Stimulated activated effector memory CD8-positive, alpha-beta T cell treated with anti-CD3 and anti-CD28 coated beads, Interleukin-12 subunit alpha, Interleukin-12 subunit beta, amount 100 ng/mL, for 72 hours (primary cell): Measurements from ENCODE around the gene SUPT3H.
"Not testable (repeated sequence)": the region's sequence is repeated elsewhere in the genome, so short reads cannot be mapped to it uniquely, and the experiment has no call there.

Source experiments
- ATAC-seq: fragments of 150-1000 bp; cut with Tn5 transposase; 2 replicates; pipeline ENCODE4 v1.10.0; 2021
- DNase-seq, 2 donors: peaks; one replicate each; pipeline ENCODE4 v3.0.0; 2021 to 2022; ENCODE audit warnings: low spot score in 2 of 2
- H3K27ac Mint-ChIP-seq: one replicate; pipeline ENCODE4 v1.8.0; 2022; ENCODE audit warnings: mild to moderate bottlenecking, mixed read lengths
- H3K36me3 Mint-ChIP-seq: one replicate; pipeline ENCODE4 v1.8.0; 2022; ENCODE audit warnings: mild to moderate bottlenecking, mixed read lengths
- H3K4me1 Mint-ChIP-seq: one replicate; pipeline ENCODE4 v1.8.0; 2022; ENCODE audit warnings: mixed read lengths
- H3K4me3 Mint-ChIP-seq: one replicate; pipeline ENCODE4 v1.8.0; 2022; ENCODE audit warnings: mild to moderate bottlenecking, mixed read lengths
- H3K9me3 Mint-ChIP-seq: one replicate; pipeline ENCODE4 v1.8.0; 2022; ENCODE audit warnings: mixed read lengths

SUPT3H gene

GRCh38 chr6:45201484-45201883 lies 176.2 kb downstream of the SUPT3H start:
- no peak overlapping the region for H3K27ac Mint-ChIP-seq
- ATAC-seq: no peak
- DNase-seq: no peak
- peaks cover 4% of the 10 kb centered on the region for H3K4me1 Mint-ChIP-seq
- H3K4me3 Mint-ChIP-seq: no peak overlapping the region
- H3K36me3 Mint-ChIP-seq: no peaks in the 10 kb centered on the region
- H3K9me3 Mint-ChIP-seq: no peaks in the 10 kb centered on the region

DNA sequence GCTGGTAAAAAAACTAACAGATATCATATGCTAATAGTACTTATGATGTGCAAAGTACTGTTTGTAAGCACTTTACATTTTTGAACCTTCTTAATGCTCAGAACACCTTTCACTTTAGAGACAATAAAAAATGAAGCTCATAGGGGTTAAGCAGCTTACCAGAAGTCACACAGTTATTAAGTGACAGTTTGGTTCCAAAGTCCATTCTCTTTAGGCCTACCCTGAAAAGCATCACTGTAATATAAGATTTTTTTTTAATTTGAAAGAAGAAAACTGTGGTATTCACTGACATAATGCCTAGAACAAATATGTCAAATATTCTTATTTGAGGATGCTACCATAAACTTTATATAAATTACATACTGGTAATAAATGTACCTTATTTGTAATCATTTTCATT lies 177.2 kb downstream of the SUPT3H start:
- DNase-seq (no peak), ATAC-seq (no peak)
- Mint-ChIP-seq H3K27ac (no peak overlapping the region), H3K9me3 (no peaks in the 10 kb centered on the region), H3K4me1 (no peaks in the 10 kb centered on the region), H3K4me3 (no peak overlapping the region), H3K36me3 (no peaks in the 10 kb centered on the region)

DNA sequence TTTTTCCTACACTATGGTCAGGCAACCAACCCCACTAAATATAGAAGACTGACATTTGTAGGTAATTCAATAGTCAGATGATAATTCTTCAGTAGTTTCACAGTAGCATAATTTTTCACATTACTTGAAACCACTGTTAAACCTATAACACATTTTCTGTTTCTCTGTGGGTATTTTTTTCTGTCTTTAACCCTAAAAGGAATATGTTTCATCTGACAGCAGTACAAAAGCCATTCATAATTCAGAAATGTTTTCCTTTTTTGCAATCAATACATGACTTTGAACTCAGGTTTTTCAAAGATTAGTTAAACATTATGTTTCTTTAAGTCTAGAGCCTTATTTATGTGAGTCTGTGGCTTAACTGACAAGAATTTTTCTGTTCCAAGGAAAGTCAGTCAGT lies 178.2 kb downstream of the SUPT3H start:
- no peak overlapping the region for H3K4me3 Mint-ChIP-seq
- H3K36me3 Mint-ChIP-seq: no peaks in the 10 kb centered on the region
- H3K27ac Mint-ChIP-seq: no peak overlapping the region
- ATAC-seq (no peak), DNase-seq (no peak)
- no peaks in the 10 kb centered on the region for H3K9me3 Mint-ChIP-seq
- H3K4me1 Mint-ChIP-seq: no peaks in the 10 kb centered on the region

GRCh38 chr6:45196121-45196520 lies 181.6 kb downstream of the SUPT3H start:
- ATAC-seq: no peak
- Mint-ChIP-seq H3K9me3 (no peaks in the 10 kb centered on the region), H3K4me1 (no peaks in the 10 kb centered on the region), H3K27ac (no peak overlapping the region), H3K4me3 (no peak overlapping the region), H3K36me3 (no peaks in the 10 kb centered on the region)
- DNase-seq: no peak

- H3K36me3 Mint-ChIP-seq: no peaks in the 10 kb centered on the region
- H3K4me3 Mint-ChIP-seq: no peak overlapping the region
- no peak overlapping the region for H3K27ac Mint-ChIP-seq
- H3K9me3 Mint-ChIP-seq: no peaks in the 10 kb centered on the region
- DNase-seq (no peak), ATAC-seq (no peak)
- H3K4me1 Mint-ChIP-seq: no peaks in the 10 kb centered on the region
Measured at GRCh38 chr6:45195137-45195536, 182.6 kb downstream of the SUPT3H start.

- ATAC-seq: no peak
Measured at GRCh38 chr6:45192556-45192955, 185.2 kb downstream of the SUPT3H start.

DNA sequence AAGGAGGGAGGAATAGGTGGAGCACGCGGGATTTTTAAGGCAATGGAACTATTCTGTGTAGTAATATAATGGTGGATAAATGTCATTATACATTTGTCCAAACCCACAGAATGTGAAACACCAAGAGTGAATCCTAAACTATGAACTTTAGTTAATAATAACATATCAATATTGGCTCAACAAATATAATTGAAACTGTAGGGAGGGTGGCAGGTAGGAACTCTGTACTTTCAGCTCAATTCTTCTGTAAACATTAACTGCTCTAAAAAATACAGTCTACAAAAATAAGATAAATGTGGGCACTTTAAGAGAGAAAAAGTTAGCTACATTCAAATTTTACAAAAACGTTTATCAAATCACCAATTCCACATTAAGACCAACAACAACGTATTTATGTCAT lies 186.3 kb downstream of the SUPT3H start:
- Mint-ChIP-seq H3K4me1 (peaks cover 9% of the 10 kb centered on the region), H3K4me3 (no peak overlapping the region), H3K27ac (no peak overlapping the region), H3K9me3 (no peaks in the 10 kb centered on the region), H3K36me3 (no peaks in the 10 kb centered on the region)
- DNase-seq (no peak), ATAC-seq (no peak)

More at GRCh38 chr6:45192556-45192955, 185.2 kb downstream of the SUPT3H start:
- DNase-seq: no peak
- H3K9me3 Mint-ChIP-seq: no peaks in the 10 kb centered on the region
- H3K4me3 Mint-ChIP-seq: no peak overlapping the region
- H3K4me1 Mint-ChIP-seq: peaks cover 8% of the 10 kb centered on the region
- H3K27ac Mint-ChIP-seq: no peak overlapping the region
- H3K36me3 Mint-ChIP-seq: no peaks in the 10 kb centered on the region

- peak overlapping the region; percentile 48 for H3K27ac Mint-ChIP-seq
- no peaks in the 10 kb centered on the region for H3K9me3 Mint-ChIP-seq
- H3K36me3 Mint-ChIP-seq: no peaks in the 10 kb centered on the region
- peak; percentile 90 for ATAC-seq
- DNase-seq: no peak
- peaks cover 31% of the 10 kb centered on the region for H3K4me1 Mint-ChIP-seq
- no peak overlapping the region for H3K4me3 Mint-ChIP-seq
Measured at GRCh38 chr6:45187836-45188235, 189.9 kb downstream of the SUPT3H start.

DNA sequence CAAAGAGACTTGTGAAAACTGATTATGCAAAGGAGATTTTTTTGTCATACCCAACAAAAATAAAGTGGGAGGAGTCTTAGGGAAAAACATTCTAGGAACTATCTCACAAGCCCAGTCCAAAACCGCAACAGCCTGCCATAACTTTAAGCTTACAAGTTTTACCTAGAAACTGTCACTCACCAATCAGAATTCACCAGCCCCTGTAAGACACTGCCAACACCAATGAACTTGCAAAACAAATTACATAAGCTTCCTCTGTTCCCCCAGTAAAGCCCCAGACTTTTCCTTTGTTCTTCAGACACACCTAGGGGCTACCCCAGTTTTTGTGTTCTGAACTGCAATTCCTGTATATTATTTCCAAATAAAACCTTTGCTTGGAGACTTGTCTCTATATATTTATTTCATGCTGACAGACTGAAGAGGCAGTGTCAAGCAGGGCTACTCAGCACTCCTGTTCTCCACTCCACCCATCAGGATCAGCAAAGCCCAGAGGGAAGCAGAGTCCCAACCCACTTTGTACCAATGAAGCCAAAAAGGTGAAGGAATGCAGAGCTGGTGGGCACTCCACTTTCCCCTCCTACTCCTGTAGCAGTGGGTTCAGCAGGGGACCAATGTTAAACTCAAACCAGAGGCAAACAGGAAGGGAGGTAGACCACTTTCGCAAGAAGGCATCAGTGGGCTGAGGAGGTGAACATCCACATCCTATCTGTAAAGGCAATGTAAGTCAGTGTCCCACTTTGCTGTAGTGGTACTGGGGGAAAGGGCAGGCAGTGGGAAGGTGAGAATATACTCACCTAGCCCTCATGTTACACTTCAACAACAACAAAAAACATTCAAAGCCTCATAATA lies 192.1 kb downstream of the SUPT3H start:
- Mint-ChIP-seq H3K4me1 (peaks cover 31% of the 10 kb centered on the region), H3K9me3 (no peaks in the 10 kb centered on the region), H3K27ac (peak overlapping the region; percentile 65), H3K36me3 (no peaks in the 10 kb centered on the region), H3K4me3 (peak overlapping the region; percentile 29)
- ATAC-seq: peak; percentile 78
- DNase-seq: no peak

DNA sequence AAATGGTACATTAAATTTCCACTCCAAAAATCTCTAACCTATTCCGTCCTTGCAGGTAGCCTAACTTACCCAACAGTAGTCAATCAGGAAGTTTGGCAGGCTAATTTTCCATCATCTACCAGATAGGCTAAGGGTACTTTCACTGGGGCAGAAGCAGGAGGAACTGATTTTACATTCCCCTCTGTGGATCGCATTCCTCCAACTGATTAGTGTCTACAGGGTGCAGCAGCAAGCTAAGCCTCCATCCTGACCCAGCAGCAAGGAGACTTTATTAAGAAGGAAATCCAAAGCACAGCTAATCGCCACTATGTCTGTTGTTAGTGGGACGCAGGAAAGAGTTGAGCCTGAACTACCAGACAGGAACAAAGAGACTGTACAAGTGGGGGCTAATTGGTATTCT lies 192.8 kb downstream of the SUPT3H start:
- Mint-ChIP-seq H3K36me3 (no peaks in the 10 kb centered on the region), H3K27ac (peak overlapping the region; percentile 63), H3K4me1 (peaks cover 31% of the 10 kb centered on the region), H3K4me3 (no peak overlapping the region), H3K9me3 (no peaks in the 10 kb centered on the region)
- DNase-seq (no peak), ATAC-seq (no peak)

DNA sequence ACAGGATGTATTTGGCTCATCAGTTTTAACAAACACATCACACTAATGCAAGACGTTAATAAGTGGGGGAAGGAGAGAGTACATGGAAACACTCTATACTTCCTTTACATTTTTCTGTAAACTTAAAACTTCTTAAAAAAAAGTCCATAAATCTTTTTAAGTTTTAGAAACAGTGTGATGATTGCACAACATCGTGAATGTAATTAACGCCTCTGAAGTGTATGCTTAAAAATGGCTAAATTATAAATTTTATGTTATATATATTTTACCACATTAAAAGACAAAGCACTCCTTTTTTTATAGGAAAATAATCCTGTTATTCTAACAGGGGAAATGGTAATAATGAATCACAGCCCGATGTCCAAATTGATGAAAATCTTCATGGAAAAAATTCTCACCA lies 193.7 kb downstream of the SUPT3H start:
- H3K9me3 Mint-ChIP-seq: no peaks in the 10 kb centered on the region
- ATAC-seq: no peak
- no peaks in the 10 kb centered on the region for H3K36me3 Mint-ChIP-seq
- DNase-seq: no peak
- H3K4me1 Mint-ChIP-seq: peaks cover 31% of the 10 kb centered on the region
- no peak overlapping the region for H3K27ac Mint-ChIP-seq
- no peak overlapping the region for H3K4me3 Mint-ChIP-seq

DNA sequence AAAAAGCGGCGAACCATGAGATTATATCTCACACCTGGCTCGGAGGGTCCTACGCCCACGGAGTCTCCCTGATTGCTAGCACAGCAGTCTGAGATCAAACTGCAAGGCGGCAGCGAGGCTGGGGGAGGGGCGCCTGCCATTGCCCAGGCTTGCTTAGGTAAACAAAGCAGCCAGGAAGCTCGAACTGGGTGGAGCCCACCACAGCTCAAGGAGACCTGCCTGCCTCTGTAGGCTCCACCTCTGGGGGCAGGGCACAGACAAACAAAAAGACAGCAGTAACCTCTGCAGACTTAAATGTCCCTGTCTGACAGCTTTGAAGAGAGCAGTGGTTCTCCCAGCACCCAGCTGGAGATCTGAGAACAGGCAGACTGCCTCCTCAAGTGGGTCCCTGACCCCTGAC lies 201.4 kb downstream of the SUPT3H start:
- H3K4me3 Mint-ChIP-seq: peak overlapping the region; percentile 28
- not testable (repeated sequence) for H3K27ac Mint-ChIP-seq, H3K4me1 Mint-ChIP-seq, H3K9me3 Mint-ChIP-seq, DNase-seq, H3K36me3 Mint-ChIP-seq, ATAC-seq

- no peak for ATAC-seq
- no peaks in the 10 kb centered on the region for H3K36me3 Mint-ChIP-seq
- H3K27ac Mint-ChIP-seq: peak overlapping the region; percentile 70
- peaks cover 5% of the 10 kb centered on the region for H3K4me1 Mint-ChIP-seq
- H3K9me3 Mint-ChIP-seq: no peaks in the 10 kb centered on the region
- peak overlapping the region; percentile 28 for H3K4me3 Mint-ChIP-seq
- no peak for DNase-seq
Measured at GRCh38 chr6:45175272-45175671, 202.5 kb downstream of the SUPT3H start.

DNA sequence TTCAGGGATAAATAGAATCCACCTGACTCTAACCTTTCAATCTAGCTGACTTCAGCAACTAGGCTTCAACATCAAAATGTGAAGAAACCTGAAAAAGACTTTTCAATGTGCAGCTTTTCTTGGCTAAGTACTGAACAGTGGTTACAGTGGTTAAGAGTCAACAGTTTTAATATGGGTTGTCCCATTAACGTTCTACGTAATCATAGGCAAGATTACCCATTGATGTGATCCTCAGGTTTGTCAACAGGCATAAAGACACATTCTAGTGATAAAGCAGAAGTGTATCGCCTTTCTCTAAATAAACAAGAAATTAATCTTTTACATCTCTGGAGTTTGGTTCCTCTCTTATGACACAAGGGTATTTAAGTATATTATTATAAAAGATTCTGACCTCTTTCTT lies 203.7 kb downstream of the SUPT3H start:
- Mint-ChIP-seq H3K4me3 (no peak overlapping the region), H3K9me3 (no peaks in the 10 kb centered on the region), H3K4me1 (peaks cover 5% of the 10 kb centered on the region), H3K27ac (peak overlapping the region; percentile 18), H3K36me3 (no peaks in the 10 kb centered on the region)
- ATAC-seq: peak; percentile 53
- DNase-seq: no peak

DNA sequence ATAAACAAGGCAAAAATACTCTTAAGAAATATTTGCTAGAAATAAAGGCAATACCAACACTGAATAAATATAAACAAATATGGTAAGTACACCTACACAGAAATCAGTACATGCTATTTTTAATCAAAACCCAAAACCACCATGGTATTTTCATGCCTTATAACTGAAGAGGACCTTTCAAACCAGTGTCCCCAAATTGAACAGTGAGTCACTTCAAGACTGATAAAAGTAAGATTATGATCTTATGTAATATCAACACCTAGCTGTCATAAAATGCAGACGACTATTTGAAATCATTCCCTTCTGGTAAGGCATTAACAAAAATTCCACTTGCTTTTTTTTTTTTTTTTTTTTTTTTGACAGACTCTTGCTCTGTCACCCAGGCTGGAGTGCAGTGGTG lies 206.4 kb downstream of the SUPT3H start:
- no peak overlapping the region for H3K4me3 Mint-ChIP-seq
- ATAC-seq: no peak
- no peak for DNase-seq
- H3K9me3 Mint-ChIP-seq: no peaks in the 10 kb centered on the region
- peaks cover 5% of the 10 kb centered on the region for H3K4me1 Mint-ChIP-seq
- H3K27ac Mint-ChIP-seq: no peak overlapping the region
- no peaks in the 10 kb centered on the region for H3K36me3 Mint-ChIP-seq

- Mint-ChIP-seq H3K4me3 (no peak overlapping the region), H3K27ac (no peak overlapping the region), H3K36me3 (no peaks in the 10 kb centered on the region), H3K4me1 (peaks cover 10% of the 10 kb centered on the region), H3K9me3 (no peaks in the 10 kb centered on the region)
- no peak for DNase-seq
- no peak for ATAC-seq
Measured at GRCh38 chr6:45170309-45170708, 207.4 kb downstream of the SUPT3H start.
